ENCODE measurements around the gene SOCS4. TPM values are rescaled to one million over a fixed set of nuclear protein-coding genes. Genes with fewer than 3 reads are reported as not detected.
"Not testable (repeated sequence)": the region's sequence is repeated elsewhere in the genome, so short reads cannot be mapped to it uniquely, and the experiment has no call there.

SOCS4 gene
- total RNA-seq, 6 experiments from 2014 or later: 5.5 to 8.5 (median 7.6) TPM

GRCh38 chr14:55062517-55063351, 35.7 kb downstream of the SOCS4 start:
- no peak overlapping the region for H3K27ac ChIP-seq
- peak; percentile 40 to 72 (median 53) for ATAC-seq
- TF ChIP-seq CTCF (IDR thresholded peaks at IDR 0.05): no peak
- TF ChIP-seq POLR2A (IDR thresholded peaks at IDR 0.05): no peak
- WGBS (ENCODE audit: insufficient coverage, low coverage, low lambda C conversion rate, missing lambda C conversion rate): 62% methylated on average over 10 of the region's 11 CpGs
- intact Hi-C loops (cut with DNase I): no loop called here
- H3K4me1 ChIP-seq: peaks cover 0 to 8% (median 0%) of the 10 kb centered on the region in 4 donors
- no peaks in the 10 kb centered on the region for H3K9me3 ChIP-seq
- H3K4me3 ChIP-seq: no peak overlapping the region
- peak in 1 of 3 donors; percentile 62 for DNase-seq
- H3K27me3 ChIP-seq: no peaks in the 10 kb centered on the region
- H3K36me3 ChIP-seq: peaks cover 0 to 34% (median 17%) of the 10 kb centered on the region in 4 donors

GRCh38 chr14:55064896-55065295, 37.9 kb downstream of the SOCS4 start:
- H3K4me1 ChIP-seq; H3K4me3 ChIP-seq; ATAC-seq; H3K27ac ChIP-seq; intact Hi-C loops (cut with DNase I); H3K9me3 ChIP-seq; DNase-seq; H3K27me3 ChIP-seq: not testable (repeated sequence)
- H3K36me3 ChIP-seq: peaks cover 0 to 34% (median 16%) of the 10 kb centered on the region in 4 donors
- 87% methylated on average over 2 of the region's 2 CpGs for WGBS (ENCODE audit: insufficient coverage, low coverage, low lambda C conversion rate, missing lambda C conversion rate)

- Histone ChIP-seq H3K27me3 (no peaks in the 10 kb centered on the region), H3K4me1 (peaks cover 0 to 8% (median 0%) of the 10 kb centered on the region in 4 donors), H3K36me3 (peaks cover 0 to 34% (median 16%) of the 10 kb centered on the region in 4 donors), H3K27ac (no peak overlapping the region), H3K9me3 (no peaks in the 10 kb centered on the region), H3K4me3 (no peak overlapping the region)
- no peak for TF ChIP-seq POLR2A (IDR thresholded peaks at IDR 0.05)
- no peak for TF ChIP-seq CTCF (IDR thresholded peaks at IDR 0.05)
- WGBS (ENCODE audit: insufficient coverage, low coverage, low lambda C conversion rate, missing lambda C conversion rate): 55% methylated on average over 2 of the region's 2 CpGs
- no peak for ATAC-seq
- intact Hi-C loops (cut with DNase I): no loop called here
- DNase-seq: no peak
Observed at GRCh38 chr14:55065411-55065810, 38.4 kb downstream of the SOCS4 start.

GRCh38 chr14:55066223-55066622, 39.2 kb downstream of the SOCS4 start:
- DNase-seq (no peak), ATAC-seq (no peak)
- Histone ChIP-seq H3K4me1 (peaks cover 0 to 8% (median 0%) of the 10 kb centered on the region in 4 donors), H3K27ac (no peak overlapping the region), H3K9me3 (no peaks in the 10 kb centered on the region), H3K36me3 (peaks cover 0 to 34% (median 16%) of the 10 kb centered on the region in 4 donors), H3K27me3 (no peaks in the 10 kb centered on the region), H3K4me3 (no peak overlapping the region)
- 100% methylated on average over 1 of the region's 1 CpG for WGBS (ENCODE audit: insufficient coverage, low coverage, low lambda C conversion rate, missing lambda C conversion rate)
- intact Hi-C loops (cut with DNase I): no loop called here
- TF ChIP-seq POLR2A (IDR thresholded peaks at IDR 0.05): no peak
- TF ChIP-seq CTCF (IDR thresholded peaks at IDR 0.05): no peak

- H3K27ac ChIP-seq: no peak overlapping the region
- peaks cover 0 to 4% (median 0%) of the 10 kb centered on the region in 4 donors for H3K36me3 ChIP-seq
- ATAC-seq: no peak
- H3K27me3 ChIP-seq: no peaks in the 10 kb centered on the region
- intact Hi-C loops (cut with DNase I): no loop called here
- H3K9me3 ChIP-seq: no peaks in the 10 kb centered on the region
- H3K4me3 ChIP-seq: no peak overlapping the region
- 54% methylated on average over 4 of the region's 4 CpGs for WGBS (ENCODE audit: insufficient coverage, low coverage, low lambda C conversion rate, missing lambda C conversion rate)
- H3K4me1 ChIP-seq: no peaks in the 10 kb centered on the region
- DNase-seq: no peak
- TF ChIP-seq CTCF (IDR thresholded peaks at IDR 0.05): no peak
- no peak for TF ChIP-seq POLR2A (IDR thresholded peaks at IDR 0.05)
Observed at GRCh38 chr14:55070981-55071411, 44.0 kb downstream of the SOCS4 start.
